Ramos (cell line): Measurements from ENCODE around the gene DRD4.

Source experiments
- in situ Hi-C: fragments of 300-500 bp; cut with MboI; formaldehyde crosslinking; loops from one replicate; pipeline ENCODE4 v1.14.3; 2022; ENCODE audit warnings: low sequenced_read_pairs; ENCODE audit not compliant: unreplicated experiment

The DRD4 gene

GRCh38 chr11:609341-609811 lies 27.7 kb upstream of the DRD4 start:
- in situ Hi-C loops: no loop called here

GRCh38 chr11:610146-610801 lies 26.8 kb upstream of the DRD4 start:
- in situ Hi-C loops: no loop called here

DNA sequence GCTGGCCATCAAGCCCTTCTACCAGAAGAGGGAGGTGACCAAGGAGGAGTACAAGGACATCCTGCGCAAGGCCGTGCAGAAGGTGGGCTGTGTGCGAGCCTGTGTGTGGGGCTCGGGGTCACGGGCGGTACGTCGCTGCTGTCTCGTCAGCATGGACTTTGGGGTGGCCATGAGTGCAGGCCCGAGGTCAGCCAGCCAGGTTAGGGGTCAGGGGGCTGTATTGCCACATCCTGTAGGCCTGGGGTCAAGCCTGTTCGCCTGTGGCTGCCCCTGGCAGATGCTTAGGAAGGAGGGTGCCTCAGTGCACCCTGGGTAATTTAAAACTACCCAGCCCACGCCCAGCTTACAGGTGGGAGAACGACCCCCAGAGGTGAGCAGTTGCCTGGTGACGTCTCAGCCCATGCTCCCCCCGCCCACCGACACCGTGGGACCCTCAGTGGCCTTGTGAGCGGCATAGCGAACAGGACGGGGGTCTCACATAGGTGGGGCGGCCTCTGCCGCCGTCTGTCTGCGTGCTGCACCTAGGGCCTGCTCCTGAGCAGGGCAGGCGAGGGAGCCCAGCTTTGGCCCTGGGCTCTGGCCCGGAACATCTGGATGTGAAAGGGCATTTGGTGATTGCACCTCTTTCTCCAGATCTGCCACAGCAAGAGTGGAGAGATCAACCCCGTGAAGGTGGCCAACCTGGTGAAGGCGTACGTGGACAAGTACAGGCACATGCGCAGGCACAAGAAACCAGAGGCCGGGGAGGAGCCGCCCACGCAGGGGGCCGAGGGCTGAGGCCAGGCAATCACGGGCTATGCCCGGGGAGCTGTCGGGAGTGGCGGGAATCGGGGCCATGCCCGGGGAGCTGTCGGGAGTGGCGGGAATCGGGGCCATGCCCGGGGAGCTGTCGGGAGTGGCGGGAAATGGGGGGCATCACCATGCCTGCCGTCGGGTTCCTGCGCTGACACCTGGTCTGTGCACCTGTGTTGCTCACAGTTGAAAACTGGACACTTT lies 25.8 kb upstream of the DRD4 start:
- in situ Hi-C loops: no loop called here

DNA sequence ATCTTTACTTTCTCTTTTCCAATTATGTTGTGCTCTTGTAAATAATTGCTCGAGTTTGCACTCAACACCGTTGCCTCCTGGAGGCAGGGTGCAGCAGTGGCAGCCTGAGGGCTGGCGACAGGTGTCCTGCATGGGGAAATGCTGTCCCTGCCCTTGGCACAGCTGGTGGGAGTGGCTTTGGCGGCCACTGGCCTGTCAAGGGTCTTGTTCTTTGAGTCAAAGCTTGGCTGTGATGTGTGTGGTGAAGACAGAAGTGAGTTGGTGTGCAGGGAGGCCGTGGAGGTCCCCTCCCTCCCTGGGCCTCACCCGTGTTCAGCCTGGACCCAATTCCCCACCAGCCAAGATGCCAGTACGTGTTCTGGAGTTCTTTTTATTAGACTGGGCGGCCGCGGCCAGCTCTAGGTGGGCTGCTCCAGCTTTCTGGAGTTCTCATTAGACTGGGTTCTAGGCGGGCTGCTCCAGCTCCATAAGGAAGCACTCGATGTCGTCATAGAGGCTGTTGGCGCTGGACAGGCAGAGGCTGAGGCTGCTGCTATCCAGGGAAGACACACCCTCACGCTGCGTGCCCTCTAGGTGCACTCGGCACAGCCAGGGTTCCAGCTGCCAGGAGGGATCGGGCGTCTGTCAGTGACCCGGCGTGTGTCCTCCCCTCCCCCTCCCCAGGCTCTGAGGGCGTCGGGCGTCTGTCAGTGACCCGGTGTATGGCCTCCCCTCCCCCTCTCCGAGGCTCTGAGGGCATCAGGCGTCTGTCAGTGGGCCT lies 24.7 kb upstream of the DRD4 start:
- in situ Hi-C loops: no loop called here

- in situ Hi-C loops: no loop called here
These were observed 24.1 kb upstream of the DRD4 start for GRCh38 chr11:612961-613300.

DNA sequence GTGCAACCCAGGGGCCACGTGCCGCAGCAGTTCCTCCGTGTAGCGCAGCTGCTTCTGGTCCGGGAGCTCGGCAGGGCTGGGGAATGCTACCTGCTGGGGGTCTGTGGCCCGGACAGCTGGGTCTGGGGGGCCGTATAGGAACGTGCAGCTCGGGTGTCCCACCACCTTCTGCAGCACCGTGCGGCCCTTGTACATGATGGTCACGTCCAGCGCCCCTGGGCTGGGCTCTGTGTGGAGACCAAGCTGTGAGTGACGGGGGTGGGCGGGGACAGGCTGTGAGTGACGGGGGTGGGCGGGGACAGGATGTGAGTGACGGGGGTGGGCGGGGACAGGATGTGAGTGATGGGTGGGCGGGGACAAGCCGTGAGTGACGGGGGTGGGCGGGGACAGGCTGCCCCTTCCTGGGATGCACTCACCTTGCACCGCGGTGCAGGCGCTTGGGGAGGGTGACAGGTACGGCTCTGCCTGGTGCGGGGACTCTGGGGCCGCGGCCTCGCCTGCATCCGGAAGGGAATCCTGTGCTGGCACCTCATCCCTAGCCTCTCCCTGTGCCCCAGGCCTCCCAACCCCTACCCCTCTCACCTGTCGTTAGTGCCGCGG lies 23.6 kb upstream of the DRD4 start:
- in situ Hi-C loops: no loop called here

DNA sequence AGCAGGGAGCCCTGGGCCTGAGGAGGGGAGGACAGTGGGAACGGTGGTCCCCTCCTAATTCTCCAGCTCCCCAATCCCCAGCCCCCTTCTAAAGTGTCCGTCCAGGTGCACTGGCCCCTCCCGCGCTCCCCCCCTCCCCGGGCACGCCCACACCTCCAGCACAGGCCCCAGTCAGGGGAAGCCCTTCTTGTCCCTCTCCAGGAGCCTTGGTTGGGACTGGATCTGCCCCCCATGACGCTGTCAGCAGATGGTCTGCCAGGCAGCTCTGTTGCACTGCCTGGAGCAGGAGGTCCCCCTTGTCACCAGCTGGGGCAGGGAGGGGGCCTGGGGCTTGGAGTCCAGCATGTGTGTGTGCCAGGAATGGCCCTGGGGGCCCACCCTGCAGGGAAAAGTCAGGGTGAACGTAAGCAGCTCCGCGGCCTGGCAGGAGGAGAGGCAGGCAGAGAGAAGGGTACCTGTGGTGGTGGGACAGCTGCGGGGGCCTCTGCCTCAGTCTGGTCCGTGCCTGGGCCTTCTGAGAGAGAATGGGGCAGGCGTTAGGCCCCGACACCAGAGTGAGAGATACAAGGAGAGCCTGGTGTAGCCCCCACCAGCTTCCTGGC lies 22.9 kb upstream of the DRD4 start:
- in situ Hi-C loops: no loop called here

DNA sequence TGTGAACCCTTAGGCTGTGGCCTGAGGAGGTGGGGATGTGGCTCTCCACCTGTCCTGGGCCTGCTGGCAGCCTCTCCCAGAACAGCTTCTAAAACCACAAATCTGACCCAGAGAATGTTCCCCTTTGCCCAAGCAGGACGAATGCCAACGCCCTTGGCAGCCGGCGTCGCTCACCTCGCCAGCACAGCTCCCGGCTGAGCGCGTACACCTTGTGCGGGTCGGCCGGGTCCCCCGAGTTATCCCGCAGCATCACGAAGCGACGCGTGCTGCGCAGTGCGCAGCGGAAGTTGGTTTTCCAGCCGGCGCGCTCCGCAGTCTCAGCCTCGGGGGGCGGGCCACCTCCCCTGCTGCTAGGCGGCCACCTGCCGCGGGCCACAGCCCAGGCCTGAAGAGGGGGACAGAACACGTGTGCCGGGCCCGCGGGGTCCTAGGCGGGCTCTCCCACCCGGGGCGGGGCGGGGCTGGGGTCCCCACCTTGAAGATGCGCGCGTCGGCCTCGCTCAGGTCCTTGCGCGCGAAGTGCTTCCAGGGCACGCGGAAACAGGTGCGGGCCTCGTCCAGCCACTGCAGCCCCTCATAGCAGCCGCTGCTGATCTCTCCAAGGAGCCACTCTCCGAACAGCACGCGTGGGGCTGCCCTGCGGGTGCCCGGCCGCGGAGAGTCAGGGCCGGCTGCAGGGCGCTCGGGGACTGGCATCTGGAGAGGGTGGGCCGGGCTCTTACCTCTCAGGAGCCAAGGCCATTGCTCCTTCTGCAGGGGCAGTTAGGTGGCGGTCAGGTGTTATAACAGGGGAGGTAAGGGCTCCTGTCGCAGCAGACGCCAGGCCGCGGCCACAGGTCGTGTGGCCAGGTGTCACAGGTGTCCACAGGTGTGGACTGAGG lies 22.2 kb upstream of the DRD4 start:
- in situ Hi-C loops: no loop called here

- in situ Hi-C loops: no loop called here
These were observed 21.4 kb upstream of the DRD4 start, which contains the start of gene IRF7 for GRCh38 chr11:615504-616319. Gene IRF7, minus strand, starts transcription at chr11:615950. Its CDS starts 586 bp downstream, at chr11:615364.

DNA sequence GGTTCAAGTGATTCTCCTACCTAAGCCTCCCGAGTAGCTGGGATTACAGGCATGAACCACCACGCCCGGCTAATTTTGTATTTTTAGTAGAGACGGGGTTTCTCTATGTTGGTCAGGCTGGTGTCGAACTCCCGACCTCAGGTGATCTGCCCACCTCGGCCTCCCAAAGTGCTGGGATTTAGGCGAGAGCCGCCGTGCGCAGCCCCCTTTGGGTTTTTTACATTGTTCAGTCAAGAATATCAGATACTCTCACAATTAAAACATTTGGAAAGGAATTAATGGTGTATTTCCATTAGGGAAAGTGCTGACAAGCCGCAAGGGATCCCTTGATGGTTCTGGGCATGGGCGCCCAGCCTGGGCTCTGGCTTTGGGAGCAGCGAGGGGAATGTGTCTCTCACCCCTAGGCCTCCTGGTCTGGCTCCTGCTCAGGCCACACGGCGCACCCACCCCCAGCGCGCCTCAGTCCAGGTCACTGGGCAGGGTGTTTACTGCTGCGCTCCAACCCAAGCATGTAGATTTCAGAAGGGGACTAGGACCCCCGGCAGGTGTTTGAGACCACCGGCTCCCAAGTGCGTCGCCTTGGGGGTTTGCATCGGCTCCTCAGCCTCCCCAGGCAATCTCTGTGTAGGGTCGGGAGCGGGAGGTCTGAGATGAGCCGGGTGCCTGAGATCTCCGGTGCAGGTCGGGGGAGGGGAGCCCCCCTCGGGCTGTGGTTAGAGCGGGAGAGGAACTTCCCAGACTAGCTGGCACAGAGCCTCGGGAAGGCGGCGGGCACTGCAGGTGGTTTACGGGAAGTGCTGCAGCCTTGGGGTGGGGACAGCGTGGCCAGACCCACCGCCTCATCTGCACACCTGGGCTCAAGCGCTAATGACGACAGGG lies 20.5 kb upstream of the DRD4 start:
- in situ Hi-C loops: no loop called here

DNA sequence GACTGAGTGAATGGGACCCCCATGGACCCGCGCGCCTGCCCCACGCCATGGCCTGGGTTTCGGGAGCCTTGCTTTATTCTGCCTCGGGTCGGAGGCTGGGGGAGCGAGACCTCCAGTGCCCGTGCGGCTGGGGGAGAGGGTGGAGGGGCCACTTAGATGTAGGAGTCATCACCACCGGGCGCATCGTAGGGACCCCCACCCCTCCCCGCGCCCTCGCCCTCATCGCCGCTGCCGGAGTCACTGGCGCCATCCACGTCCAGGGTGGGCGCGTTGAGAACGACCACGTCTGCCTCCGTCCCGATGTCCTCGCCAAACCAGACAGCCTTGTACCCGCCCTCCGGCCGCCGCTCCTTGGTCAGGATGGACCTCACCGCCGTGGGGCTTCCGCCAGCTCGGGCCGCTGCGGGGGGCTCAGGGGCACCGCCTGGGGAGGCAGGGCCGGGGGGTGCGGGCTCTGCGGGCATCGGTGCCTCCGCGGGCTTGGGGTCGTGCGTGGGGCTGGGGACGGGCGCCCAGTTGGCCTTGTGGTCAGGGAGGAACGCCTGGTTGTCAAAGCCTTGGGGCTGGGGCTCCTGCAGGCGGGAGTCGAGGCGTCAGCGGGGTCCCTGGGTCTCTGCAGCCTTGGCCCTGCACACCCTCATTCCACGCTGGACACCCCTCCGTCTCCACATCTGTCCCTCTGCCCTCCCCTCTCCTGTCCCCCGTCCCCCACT lies 19.7 kb upstream of the DRD4 start:
- in situ Hi-C loops: no loop called here

DNA sequence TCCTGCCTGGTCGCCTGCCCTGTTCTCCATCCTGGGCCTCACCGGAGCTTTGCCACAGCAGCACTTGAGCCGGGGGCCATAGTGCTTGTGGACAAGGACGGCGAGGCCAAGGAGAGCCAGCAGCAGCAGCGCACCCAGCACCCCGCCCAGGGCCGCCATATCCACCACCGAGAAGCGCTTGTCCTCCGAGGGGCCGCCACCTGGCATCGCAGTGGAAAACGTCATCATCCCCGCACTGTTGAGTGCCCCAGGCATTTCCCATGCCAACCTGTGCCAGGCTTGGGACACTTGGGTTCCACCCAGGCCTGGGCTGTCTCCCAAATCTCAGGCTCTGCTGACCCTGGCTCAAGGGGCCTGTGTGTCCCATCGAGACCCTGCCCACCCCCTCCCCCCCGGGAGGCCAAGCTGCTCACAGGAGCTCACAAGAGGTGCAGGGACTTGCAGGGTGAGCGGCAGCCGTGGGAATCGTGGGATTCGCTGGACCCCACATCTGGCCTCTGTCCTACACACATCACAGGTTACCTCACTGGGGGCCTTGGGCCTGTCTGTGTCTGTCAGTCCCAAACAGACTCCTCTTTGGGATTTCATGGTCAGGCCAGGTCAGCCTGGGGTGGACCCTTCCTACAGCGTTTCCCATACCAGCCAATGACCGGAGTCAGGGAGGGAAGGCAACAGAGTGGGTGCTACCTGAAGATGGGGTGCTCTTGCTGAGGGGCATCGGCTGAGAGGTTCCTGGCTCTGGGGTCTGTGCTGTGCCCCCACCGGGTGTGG lies 19.0 kb upstream of the DRD4 start:
- in situ Hi-C loops: no loop called here

DNA sequence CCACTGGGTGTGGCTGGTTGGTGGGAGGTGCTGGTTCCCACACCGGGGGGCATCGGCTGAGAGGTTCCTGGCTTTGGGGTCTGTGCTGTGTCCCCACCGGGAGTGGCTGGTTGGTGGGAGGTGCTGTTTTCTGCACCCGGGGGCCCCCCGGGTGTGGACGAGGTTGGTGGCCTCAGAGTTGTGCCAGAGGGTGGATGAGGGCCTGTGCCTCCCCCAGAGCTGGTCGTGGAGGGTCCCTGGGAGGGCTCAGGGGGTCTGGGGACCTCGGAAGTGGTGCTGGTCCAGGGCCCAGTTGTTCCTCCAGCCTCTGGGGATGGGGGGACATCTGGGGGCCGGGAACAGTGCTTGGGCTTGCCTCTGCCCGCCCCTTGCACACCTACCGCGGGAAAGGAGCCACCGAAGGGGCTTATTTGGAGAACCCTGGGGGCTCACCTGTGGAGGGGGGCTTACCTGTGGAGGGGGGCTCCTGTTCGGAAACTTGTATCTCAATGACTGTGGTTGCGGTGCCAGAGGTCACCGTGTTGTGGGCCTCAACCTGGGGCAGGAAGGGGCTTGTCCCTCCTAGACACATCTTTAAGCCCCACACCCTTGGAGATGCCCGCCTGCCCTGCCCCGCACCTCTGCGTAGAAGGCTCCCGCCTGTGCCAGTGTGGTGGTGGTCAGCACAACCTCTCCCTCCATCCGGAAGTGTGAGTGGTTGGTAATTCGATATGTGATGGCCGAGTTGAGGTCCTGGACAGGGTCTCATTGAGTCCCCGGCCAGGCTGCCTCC lies 18.0 kb upstream of the DRD4 start:
- in situ Hi-C loops: no loop called here

GRCh38 chr11:619628-620050 lies 17.4 kb upstream of the DRD4 start:
- in situ Hi-C loops: no loop called here

- in situ Hi-C loops: no loop called here
These were observed 16.9 kb upstream of the DRD4 start for GRCh38 chr11:620201-620600.
